NCI-H2107 treated with DMSO at 0.1 percent for 48 hours (cell line): ENCODE data around the gene GRID2.

Experiments used
- DNase-seq: peaks from one replicate; lab custom pipeline; 2025; ENCODE audit not compliant: unreplicated experiment; lab: John Stamatoyannopoulos, UW

The GRID2 gene

GRCh38 chr4:93467484-93468155 is 1163.9 kb downstream of the GRID2 start:
- no peak for DNase-seq

GRCh38 chr4:93469560-93469959 is 1165.8 kb downstream of the GRID2 start:
- no peak for DNase-seq

GRCh38 chr4:93475730-93476129 is 1172.0 kb downstream of the GRID2 start:
- no peak for DNase-seq

DNA sequence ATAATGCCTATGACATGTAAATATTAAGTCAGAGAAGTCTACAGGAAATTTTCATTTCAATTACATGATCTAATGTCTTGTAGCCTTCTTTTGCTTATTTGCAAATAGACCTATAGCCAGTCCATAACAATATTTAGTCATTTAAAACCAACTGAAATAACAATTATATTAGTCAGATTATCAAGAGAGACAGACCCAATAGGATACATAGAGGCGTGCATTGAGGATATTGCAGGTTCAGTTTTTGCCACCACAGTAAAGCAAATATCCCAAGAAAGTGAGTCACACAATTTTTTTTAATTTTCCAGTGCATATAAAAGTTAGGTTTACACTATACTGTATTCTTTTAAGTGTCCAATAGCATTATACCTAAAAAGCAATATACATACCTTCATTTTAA is 1175.0 kb downstream of the GRID2 start:
- no peak for DNase-seq

DNA sequence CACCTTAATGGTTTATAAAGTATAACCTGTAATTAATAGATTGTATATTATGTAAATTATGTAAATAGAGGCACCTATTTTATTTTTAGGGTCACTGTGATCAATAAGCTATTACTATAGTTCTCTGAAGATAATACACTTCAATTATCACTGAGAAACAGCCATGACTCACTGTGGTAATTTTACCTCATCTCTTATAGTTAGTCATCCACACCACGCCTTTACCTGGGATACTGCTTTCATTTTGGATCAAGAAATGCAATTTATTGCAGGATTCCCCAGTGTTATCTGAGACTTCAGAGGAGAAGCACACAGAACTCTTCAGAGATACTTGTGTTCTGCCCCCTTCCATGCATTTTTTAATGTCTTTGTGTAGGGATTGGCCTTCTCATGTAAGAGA is 1176.7 kb downstream of the GRID2 start:
- DNase-seq = no peak

DNA sequence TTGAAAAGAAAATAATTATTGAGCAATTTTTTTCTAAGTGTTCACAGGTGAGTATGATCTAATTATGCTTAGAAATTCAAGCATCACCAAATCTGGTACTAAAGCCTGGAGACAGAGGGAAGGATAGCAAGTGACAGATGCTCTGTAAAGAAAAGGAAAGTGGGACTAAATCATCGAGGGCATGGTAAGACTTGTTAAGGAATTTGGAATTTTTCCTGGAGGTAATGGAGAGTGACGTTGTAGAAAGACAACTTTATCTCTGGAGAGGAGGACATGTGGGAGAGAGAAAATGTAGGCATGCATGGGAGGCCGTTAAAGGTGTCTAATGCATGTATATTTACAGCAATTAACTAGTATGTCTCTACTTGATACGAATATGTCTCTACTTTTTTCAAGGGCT is 1191.6 kb downstream of the GRID2 start:
- DNase-seq = no peak

DNA sequence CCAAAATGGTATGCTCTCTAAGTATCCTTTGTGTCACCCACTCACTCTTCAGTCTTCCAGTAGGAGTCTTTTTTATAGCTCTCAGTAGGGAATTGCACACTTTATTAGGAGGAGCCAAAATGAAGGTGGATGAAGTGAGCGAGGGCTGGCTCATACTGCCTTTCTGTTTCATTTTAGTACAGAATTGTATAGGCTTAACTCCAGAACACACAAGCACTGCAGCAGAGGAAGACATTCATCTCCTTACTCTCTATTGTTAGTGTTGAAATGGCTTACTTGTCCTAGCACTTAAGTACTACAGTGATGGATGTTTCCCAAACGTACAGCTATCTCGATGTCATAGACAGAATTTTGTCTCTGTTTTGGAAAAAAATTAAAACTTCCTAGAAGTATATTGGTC is 1197.5 kb downstream of the GRID2 start:
- DNase-seq = no peak

- no peak for DNase-seq
Observed at GRCh38 chr4:93501946-93502345, 1198.2 kb downstream of the GRID2 start.

GRCh38 chr4:93502991-93503390 is 1199.2 kb downstream of the GRID2 start:
- DNase-seq = no peak

GRCh38 chr4:93513851-93514250 is 1210.1 kb downstream of the GRID2 start:
- no peak for DNase-seq

GRCh38 chr4:93515208-93515607 is 1211.4 kb downstream of the GRID2 start:
- no peak for DNase-seq

DNA sequence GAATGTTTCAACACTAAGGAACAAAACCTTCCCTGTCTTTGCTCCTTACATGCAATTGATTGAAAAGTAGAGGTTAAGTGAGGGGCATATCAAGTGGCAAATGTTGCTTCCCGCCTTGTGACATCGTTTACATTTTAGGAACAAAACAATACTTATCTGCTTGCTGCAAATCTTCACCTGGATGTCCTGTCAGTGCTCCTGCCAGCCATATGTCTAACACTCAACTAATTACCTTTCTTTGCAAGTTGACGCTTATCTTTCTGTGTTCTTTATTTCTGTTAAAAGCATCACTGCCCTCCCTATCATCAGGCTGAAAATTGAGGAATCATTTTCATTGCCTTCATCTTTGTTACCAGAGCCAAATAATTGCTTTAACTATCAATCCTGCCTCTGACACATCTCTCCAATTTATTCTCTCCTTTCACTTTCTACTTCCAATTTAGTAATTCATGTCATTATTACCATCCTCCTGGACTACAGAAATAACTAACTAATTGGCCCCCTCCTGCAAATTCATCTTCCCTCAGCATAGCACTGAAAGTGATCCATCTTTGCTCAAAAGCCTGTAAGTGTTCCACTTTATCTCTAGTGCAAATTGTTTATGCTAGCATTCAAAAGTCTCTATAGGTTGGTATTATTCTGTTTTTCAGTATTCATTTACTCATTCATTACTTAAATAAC is 1226.1 kb downstream of the GRID2 start:
- DNase-seq = no peak

DNA sequence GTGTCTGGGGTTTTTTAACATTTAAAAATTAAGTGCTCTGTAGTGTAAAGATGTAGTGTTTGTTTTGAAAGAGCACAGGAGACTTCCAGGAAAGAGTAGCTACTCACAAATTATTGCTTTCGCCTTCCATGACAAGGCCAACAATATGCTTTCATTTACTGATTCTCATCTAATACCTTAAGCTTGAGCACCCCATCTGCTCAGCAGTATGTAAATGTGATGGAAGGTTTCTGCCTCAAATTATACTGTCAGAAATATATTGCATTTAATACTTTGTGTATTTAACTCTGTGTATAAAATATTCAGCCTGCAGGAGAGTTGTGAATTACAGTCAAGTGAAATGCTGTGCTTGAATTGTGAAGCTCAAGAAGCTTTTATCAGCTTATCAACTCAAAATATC is 1228.5 kb downstream of the GRID2 start:
- DNase-seq = no peak

- no peak for DNase-seq
Observed at GRCh38 chr4:93540562-93540961, 1236.8 kb downstream of the GRID2 start.

DNA sequence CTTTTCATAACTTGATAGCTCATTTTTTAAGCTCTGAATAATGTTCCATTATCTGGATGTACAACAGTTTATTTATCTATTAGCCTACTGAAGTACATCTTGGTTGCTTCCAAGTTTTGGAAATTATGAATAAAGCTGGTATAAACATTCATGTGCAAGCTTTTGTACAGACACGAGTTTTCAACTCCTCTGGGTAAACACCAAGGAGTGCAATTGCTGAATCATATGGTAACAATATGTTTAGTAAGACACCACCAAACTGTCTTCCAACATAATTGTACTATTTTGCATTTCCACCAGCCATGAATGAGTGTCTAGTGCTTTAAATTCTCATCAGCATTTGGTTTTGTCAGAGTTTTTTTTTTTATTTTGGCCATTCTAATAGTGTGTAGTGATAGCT is 1258.1 kb downstream of the GRID2 start:
- no peak for DNase-seq

DNA sequence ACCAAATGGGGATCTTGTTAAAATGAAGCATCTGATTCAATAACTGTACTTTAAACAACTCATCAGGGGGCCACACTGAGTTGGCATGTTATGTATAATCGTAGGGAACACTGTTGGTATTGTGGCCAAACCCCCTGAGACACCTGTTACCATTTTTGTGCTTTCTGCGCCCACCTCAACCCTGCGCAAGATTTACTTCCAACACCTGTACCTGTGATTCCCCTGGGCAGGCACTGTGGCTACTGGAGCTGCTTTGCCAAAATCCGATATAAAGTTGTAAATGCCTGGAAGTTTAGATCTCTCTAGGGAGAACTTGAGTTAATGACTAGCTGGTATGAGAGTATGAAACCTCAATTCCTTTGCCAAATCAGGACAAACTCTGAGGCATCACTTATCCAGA is 1265.0 kb downstream of the GRID2 start:
- DNase-seq = no peak

DNA sequence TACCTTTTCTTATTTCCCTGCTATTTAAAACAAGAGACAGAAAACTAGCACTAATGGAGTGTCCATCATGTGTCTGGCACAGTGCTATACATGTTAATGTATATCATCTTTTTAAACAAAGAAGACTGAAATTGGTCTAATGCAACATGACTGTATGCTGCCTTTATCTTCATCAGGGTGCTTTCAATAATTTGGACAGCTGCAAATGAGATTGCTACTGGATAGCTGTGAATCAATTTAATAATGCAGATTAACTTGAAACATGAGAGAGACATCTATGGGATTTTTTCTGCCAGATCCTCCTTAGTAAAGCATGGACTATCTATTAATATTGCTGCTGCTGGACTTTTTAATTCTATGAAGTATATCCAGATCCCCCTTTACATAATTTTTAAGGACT is 1269.5 kb downstream of the GRID2 start:
- no peak for DNase-seq

DNA sequence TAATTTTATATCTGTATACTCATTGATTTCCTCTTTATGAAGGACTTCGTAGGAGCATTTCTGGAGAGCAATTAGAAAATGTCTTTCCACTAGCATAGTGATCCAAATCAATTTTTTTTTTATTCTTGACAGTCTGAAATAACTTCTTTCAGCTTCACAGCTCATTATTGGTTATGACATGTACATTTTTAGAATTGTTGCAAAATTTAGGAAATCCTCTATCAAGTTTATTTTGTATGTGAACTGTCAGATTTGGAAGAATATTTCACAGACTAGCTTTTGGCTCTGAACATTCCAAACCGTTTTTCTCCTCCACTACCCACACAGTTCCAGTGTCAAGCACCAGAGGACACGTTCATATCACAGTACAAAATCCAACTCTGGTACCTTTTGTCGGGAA is 1275.2 kb downstream of the GRID2 start:
- DNase-seq = no peak

DNA sequence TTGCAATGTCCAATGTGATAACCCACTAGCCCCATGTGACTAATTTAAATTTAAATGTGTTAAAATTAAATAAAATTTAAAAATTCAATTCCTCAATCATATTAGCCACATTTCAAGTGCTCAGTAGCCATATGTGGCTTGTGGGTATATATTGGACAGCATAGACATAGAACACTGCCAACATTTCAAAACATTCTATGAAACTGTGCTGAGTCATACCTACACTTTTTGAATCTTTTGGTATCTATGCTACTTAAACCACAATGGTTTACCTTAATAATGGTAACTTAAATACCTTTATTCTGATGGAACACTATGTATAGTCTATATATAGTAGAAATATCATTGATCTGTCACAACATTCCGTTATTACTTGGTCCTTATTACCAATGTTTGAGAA is 1301.4 kb downstream of the GRID2 start:
- DNase-seq = no peak

- no peak for DNase-seq
Observed at GRCh38 chr4:93617606-93618005, 1313.8 kb downstream of the GRID2 start.

GRCh38 chr4:93633721-93634120 is 1330.0 kb downstream of the GRID2 start:
- DNase-seq = no peak

DNA sequence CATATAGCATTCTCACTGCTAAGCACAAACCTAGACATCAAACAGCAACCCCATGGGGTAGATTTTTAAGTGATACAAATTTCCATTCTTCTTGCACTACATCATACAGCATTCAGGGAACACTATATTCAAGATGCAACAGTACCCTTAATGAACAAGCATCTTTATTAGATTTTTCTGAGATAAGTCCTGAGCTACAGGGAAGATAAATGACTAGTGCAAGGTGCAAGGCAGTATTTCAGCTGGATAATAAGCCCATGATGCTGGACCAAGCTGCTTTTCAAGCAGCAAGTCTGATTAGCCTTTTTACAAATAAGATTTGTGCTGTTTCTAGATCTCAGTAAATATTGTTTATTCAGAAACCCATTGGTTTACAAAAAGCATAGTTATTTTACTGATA is 1332.2 kb downstream of the GRID2 start:
- DNase-seq = no peak

GRCh38 chr4:93645120-93645519 is 1341.4 kb downstream of the GRID2 start:
- DNase-seq = no peak
